H1 (cell line): Measurements from ENCODE around the gene C3orf52. TPM values are rescaled to one million over a fixed set of nuclear protein-coding genes. Genes with fewer than 3 reads are reported as not detected.

Source experiments
- ATF3 ChIP-seq: IDR thresholded peaks from 2 replicates; pipeline ENCODE4 v1.6.1; 2011; ENCODE audit warnings: low read depth, mild to moderate bottlenecking, low read length; ENCODE audit not compliant: insufficient read depth
- BRCA1 ChIP-seq: IDR thresholded peaks from 2 replicates; pipeline ENCODE4 v1.6.1; 2012; ENCODE audit warnings: low read depth, low read length, improper control_type of control experiment
- CHD1 ChIP-seq: IDR thresholded peaks from 2 replicates; pipeline ENCODE4 v1.6.1; 2012; ENCODE audit warnings: low read depth, low read length, improper control_type of control experiment
- JUN ChIP-seq: IDR thresholded peaks from 2 replicates; pipeline ENCODE4 v1.6.1; 2011; ENCODE audit warnings: low read depth, mild to moderate bottlenecking, improper control_type of control experiment, low read length
- KDM4A ChIP-seq: IDR thresholded peaks from one replicate; pipeline ENCODE4 v1.7.1; 2012; ENCODE audit warnings: low read depth, mild to moderate bottlenecking, moderate library complexity, low read length, inconsistent platforms; ENCODE audit not compliant: severe bottlenecking
- RAD21 ChIP-seq, 2 experiments: IDR thresholded peaks in 1 of 2; conservative IDR thresholded peaks in 1 of 2; 2 replicates each; pipeline ENCODE4 v1.6.1; 2011; ENCODE audit warnings: low read depth in 2 of 2, low read length in 2 of 2, improper control_type of control experiment in 1 of 2, inconsistent platforms in 1 of 2, mild to moderate bottlenecking in 1 of 2, moderate library complexity in 1 of 2
- SAP30 ChIP-seq: fragments of 300-600 bp; sonication (generic); IDR thresholded peaks from 2 replicates; pipeline ENCODE4 v1.7.1; 2012; ENCODE audit warnings: low read length, moderate library complexity, mild to moderate bottlenecking, inconsistent platforms; ENCODE audit not compliant: insufficient read depth, insufficient replicate concordance
- SUZ12 ChIP-seq: fragments of 200-600 bp; sonication (generic); IDR thresholded peaks from 2 replicates; pipeline ENCODE4 v1.6.1; 2012; ENCODE audit warnings: mild to moderate bottlenecking, inconsistent platforms, low read length, moderate library complexity, mixed read lengths
- TAF7 ChIP-seq: optimal IDR thresholded peaks from 2 replicates; pipeline ENCODE3; 2011; ENCODE audit warnings: low read depth, mild to moderate bottlenecking, inconsistent platforms, low read length, moderate library complexity, borderline replicate concordance
- TCF12 ChIP-seq: IDR thresholded peaks from 2 replicates; pipeline ENCODE4 v1.6.1; 2011; ENCODE audit warnings: low read depth, mild to moderate bottlenecking, low read length
- polyA plus RNA-seq, 7 experiments: library from polyadenylated mRNA; depleted of rRNA in 3 of 7; stranded (reverse) in 5 of 7; unstranded in 2 of 7; fragments of >200 nt in 5 of 7; fragments of 200-250 nt in 2 of 7; gene quantifications; 1 replicate in 5 of 7; 2 replicates in 1 of 7; 4 replicates in 1 of 7; pipeline versions ENCODE4 v1.2.1 to v1.2.3, GENCODE V29; 2011 to 2013; ENCODE audit warnings: missing spikeins in 2 of 7, mixed read lengths in 2 of 7
- total RNA-seq: library from RNA; stranded (reverse); fragmentation: NEBNext Ultra II Directional; extraction: Animal tissue kit (Norgen Biotek cat#: 25700); gene quantifications from 2 replicates; pipeline ENCODE4 v1.2.1, GENCODE V29; 2021

The C3orf52 gene
- total and polyA plus RNA-seq, 2 of the 8 experiments (the other 6 are each of a cell fraction or from before 2014, with no cell fraction given): 9.7 to 13.1 TPM

DNA sequence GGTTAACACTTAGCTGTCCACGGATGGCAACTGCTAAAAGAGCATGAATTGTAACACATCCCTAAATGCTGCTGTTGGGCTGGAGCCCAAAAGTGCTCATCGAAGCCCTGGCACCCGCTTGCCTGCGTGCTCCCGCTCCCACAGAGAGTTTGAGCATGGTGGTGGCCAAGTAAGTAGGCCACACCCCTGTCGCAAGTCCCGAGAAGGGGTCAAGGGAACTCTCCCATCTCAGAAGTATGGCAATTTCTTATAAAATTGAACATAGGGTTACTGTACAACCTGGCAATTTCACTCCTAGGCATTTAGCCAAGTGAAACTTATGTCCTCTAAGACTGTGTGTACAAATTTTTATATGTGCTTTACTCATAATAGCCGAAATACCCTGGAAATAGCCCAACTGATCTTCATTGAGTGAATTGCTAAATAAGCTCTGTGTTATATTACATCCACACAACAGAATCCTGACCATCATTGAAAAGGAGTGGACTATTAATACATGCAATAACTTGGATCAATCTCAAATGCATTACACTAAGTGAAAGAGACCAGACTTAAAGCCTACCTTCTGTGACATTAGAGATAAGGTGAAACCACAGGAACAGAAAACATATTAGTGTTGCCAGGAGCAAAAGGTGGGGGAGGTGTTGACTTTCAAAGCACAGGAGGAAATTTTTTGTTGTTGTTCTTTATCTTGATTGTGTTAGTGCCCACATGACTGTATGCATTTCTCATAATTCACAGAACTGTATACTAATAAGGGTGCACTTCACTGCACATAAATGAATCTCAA, 48.3 kb downstream of the C3orf52 start (continued):
- no peak for TF ChIP-seq RAD21 (IDR thresholded peaks at IDR 0.05 in 1 of 2, conservative IDR thresholded peaks at IDR 0.05 in 1 of 2; ENCODE audit: low read depth in 2 of 2, low read length in 2 of 2)
- no peak for TF ChIP-seq TAF7
- no peak for TF ChIP-seq KDM4A
- no peak for TF ChIP-seq ATF3
- no peak for TF ChIP-seq TCF12
- TF ChIP-seq CHD1: no peak
- no peak for TF ChIP-seq BRCA1
- no peak for TF ChIP-seq SAP30
- no peak for TF ChIP-seq SUZ12
- TF ChIP-seq JUN: no peak
